Measurements from ENCODE around the gene CNTF.

GRCh38 chr11:58622344-58622743 is at the start of gene CNTF:
- TF ChIP-seq CTCF (IDR thresholded peaks at IDR 0.05; ENCODE audit: low read length) (no peak), EZH2 (IDR thresholded peaks at IDR 0.05; ENCODE audit: borderline replicate concordance, low read length) (no peak)
